ENCODE measurements around the gene FAM227B. TPM values are rescaled to one million over a fixed set of nuclear protein-coding genes. Genes with fewer than 3 reads are reported as not detected.

FAM227B gene
- total RNA-seq, 1 donor from 2014 or later: 3.0 TPM

DNA sequence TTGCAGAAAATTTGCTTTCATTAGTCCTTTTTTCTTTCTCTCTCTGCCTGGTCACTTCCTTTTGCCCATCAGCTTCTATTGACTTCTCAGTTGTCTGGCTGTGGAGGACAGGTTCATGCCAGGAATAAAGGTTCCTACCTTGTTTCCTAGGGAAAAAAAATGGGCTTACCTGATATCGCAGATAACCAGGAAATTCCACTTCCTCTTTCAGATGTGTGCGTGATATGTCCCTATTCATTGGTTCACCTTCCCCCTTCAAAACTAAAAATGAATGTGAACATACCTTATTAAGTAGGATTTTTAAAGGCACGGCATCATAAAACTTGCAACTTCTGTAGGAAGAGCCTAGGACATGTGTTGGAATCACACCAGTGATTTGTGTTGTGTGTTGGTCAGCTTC lies 317.6 kb downstream of the FAM227B start:
- DNase-seq (ENCODE audit: low read depth, low spot score): no peak

DNA sequence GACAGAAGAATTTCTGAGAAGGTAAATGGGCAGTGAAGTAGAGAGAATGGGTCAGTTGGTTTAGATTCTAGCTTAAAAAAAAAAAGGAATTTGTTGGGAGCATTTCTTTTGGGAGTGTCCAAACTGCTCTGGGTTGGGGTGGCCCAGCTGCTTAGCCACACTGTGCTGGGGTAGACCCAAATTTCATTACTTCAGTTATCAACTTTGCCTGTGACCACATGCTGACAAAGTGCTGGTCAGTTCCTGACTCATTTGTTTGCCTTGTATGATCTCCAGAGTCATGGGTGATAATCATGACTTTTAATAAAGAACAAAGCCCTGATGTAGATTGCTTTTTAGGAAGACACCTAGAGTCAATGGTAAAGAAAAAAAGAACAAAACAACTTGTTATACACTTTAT lies 319.1 kb downstream of the FAM227B start:
- DNase-seq (ENCODE audit: low read depth, low spot score): no peak

DNA sequence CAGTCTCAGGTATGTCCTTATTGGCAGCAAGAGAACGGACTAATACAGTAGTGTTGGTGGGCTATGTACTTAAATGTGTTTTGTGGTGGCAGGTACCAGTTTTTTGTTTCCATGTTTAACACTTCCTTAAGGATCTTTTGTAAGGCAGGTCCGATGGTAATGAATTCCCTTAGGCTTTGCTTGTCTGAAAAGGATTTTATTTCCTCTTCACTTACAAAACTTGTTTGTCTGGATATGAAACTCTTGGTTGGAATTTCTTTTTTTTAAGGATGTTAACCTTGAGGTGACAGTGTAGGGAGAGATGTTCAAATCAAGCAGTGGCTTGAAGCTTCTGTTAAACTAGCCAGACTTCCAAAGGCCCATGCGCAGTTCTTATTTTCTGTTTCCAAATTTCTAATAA lies 319.8 kb downstream of the FAM227B start:
- DNase-seq (ENCODE audit: low read depth, low spot score): no peak

DNA sequence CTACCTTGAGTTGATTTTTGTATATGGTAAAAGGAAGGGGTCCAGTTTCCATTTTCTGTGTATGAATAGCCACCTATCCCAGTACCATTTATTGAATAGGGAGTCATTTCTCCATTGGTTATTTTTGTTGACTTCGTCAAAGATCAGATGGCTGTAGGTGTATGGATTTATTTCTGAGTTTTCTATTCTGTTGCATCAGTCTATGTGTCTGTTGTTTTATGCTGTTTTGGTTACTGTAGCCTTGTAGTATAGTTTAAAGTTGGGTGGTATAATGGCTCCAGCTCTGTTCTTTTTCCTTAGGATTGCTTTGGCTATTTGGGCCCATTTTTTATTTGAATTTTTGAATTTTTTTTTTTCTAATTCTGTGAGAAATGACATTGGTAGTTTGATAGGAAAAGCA lies 323.0 kb downstream of the FAM227B start:
- DNase-seq (ENCODE audit: low read depth, low spot score): no peak

DNA sequence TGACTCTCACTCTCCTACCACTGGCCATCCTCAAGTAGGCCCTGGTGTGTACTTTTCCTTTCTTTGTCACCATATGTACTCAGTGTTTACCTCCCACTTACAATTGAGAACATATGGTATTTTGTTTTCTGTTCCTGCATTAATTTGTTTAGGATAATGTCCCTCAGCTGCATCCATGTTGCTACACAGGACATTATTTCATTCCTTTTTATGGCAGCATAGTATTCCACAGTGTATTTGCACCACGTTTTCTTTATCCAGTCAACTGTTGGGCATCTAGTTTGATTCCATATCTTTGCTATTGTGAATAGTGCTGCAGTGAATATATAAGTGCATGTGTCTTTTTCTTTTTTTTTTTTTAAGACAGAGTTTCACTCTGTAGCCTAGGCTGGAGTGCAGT lies 324.4 kb downstream of the FAM227B start:
- no peak for DNase-seq (ENCODE audit: low read depth, low spot score)

DNA sequence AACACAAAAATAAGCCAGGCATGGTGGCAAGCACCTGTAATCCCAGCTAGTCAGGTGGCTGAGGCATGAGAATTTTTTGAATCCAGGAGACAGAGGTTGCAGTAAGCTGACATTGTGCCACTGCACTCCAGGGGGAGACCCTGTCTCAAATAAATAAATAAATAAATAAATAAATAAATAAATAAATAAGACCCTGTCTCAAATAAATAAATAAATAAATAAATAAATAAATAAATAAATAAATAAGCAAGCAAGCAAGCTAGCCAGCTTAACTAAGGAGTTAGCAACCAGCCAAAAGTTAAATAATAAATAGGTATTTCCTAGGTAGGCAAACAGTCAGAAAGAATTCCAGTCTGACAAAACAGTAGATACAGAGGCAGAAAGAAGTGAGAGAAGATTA lies 326.7 kb downstream of the FAM227B start:
- no peak for DNase-seq (ENCODE audit: low read depth, low spot score)

DNA sequence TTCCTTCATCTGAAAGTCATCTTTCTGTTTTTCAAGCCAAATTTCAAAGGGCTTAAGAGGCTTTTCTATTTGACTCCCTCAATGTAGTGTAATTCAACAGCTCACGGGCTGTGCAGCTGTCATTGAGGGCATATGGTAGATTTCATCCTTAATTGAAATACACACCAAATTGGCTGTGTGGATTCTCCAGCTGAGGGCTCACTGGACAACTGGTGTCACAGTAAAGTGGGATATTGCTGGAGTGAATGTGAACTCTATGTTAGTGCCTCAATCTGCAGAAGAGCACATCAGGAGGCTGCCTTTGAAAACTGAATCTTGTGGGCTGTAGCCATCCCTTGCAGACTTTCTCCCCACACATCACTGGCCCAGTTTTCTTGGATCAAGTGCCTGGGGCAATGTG lies 330.4 kb downstream of the FAM227B start:
- DNase-seq (ENCODE audit: low read depth, low spot score): no peak

DNA sequence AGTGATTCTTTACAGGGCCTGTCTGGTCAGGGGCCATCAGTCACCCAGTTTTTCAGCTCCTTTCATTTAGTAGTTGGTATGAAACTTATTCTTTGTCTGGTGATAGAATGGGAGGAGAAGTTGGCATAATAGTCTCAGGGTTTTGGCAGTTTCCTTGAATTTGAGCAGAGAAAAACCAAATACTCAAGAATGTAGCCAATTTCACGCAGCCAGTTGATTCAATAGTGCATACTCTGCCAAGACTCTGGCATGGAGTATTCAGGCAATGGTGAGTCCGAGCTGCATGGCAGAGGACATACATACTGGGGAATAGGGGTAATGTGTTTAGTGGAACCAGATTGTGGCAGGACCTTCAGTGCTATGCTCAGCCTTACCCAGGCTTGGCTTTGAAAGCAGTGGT lies 332.2 kb downstream of the FAM227B start:
- DNase-seq (ENCODE audit: low read depth, low spot score): no peak

DNA sequence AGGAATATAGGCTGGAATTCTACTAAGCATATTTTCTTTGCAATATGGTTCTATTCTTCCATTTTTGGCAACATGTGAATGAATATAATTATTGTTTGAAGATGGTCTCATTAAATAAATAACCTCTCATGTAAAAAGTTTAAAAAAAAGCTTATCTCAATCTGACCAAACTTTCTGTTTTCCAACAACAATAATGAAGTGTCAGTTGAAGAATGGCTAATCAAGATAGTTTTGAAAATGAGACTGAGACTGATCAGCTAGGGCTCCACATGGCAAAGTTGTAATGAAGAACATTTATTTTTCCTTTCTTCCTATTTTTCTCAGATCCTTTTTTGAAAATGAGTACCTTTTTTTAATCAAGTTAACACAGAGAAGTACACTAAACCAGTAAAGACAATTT lies 333.1 kb downstream of the FAM227B start:
- DNase-seq (ENCODE audit: low read depth, low spot score): no peak

DNA sequence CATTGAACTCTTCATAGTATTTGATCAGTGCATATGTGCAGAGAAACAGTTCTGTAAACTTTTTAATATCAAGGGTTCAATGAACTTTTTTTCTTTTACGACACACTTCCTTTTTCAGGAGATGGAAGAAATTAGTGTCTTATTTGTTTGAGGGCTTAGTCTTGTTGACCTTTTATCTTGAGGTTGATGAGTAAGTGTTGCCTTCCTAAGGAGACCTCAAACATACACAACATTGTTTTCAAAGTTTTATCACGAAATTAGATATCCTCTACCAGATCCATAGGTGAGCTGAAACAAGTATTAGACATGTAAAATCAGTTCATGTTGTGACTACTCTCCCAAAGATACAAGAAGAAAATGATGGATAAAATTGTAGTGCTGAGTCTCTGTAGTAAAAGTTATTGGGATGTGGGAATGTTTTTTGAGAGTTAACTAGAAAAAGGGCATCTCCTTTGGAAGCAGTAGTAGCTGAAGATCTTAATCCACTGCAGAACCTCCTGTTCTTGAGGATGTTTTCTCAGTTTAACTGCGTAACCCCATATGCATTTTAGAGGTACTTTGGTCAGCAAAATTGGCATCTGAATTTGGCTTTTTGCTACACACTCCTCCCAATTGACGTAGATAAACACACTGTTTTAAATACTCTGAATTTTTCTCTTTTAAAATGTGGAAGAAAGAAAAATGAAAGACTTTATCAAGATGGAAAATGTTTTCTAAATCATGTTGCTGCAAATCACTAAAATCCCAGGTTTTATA lies 333.8 kb downstream of the FAM227B start:
- DNase-seq (ENCODE audit: low read depth, low spot score): no peak

DNA sequence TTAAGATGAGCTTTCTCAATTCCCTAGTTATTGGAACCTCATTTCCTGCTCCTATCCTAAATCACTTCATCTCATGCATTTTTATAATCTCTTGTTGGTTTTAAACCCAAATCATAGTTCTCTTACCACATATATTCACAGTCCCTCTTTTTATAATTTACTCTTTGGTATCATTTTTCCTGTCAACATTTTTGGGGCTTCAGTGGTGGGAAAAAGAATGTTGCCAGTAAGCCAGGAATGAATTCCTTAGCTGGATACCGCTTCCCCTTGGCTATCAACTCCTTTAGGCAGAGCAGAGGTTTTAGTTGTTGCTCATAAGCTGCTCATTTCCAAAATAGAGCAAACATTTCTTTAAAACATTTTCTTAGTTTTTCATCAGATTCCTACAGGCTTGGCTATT lies 338.3 kb downstream of the FAM227B start:
- DNase-seq (ENCODE audit: low read depth, low spot score): no peak

DNA sequence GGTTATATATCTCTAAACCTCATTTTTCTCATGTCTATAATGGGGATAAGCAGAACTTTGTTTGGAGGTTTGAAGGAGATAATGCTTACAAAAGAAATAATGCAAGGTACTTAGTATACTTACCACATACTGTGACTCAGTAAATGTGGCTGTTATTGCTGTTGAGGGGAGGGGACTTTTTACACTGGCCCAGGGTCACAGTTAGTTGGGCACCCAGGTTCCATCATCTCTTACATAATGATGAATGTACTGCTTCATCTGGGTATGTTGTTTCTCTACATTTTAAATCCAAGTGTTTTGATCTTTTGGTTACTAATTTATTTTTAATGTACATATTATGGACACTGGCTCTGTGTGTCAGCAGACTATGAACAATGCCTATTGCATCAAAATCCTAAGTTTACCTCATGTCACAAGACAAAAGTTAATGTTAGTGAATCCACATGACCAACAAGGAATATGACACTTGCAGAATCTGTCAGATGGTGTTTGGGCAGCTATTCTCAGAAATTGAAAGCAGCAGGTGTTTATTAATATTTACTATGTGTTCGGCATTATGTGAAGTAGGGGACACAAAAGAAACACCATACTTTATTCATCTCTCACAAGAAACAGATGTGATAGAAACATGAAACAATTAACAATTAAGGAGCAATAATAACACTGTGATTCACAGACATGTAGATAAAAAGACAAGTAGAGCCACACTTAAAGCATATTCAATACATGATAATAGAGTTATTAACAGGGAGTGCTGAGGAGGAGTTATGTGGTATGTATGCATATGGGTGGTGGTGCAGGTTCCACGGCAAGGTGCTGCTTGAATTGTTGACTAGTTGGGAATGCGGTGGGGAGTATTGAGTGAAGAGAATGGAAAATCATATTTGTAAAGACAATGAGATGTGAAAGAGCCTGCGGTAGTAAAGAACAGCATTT lies 340.8 kb downstream of the FAM227B start:
- DNase-seq (ENCODE audit: low read depth, low spot score): no peak

DNA sequence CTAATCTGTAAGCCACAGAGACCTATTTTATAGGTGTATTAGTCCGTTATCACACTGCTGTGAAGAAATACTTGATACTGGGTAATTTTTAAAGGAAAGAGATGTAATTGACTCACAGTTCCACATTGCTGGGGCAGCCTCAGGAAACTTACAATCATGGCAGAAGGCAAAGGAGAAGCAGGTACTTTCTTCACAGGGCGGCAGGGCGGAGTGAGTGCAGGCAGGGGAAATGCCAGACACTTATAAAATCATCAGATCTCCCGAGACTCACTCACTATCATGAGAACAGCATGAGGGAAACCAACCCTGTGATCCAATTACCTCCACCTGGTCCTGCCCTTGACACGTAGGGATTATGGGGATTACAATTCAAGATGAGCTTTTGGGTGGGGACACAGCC lies 341.9 kb downstream of the FAM227B start:
- DNase-seq (ENCODE audit: low read depth, low spot score): no peak

Other genes starting within 250 kb of the FAM227B start
- 0.14 TPM in 1 of 2 replicates, not detected in the other for gene FGF7, start 197.6 kb downstream of the FAM227B start, total RNA-seq
- gene DTWD1, start 230 bp upstream of the FAM227B start, total RNA-seq: 16.6 and 18.5 TPM in 2 replicates